Adrenal gland (tissue), 12 donors: Measurements from ENCODE around the gene RPS2. TPM values are rescaled to one million over a fixed set of nuclear protein-coding genes. Genes with fewer than 3 reads are reported as not detected.

Experiments
- DNase-seq, 7 donors: peaks; one replicate each; pipeline ENCODE4 v3.0.0-alpha.2; 2019 to 2020
- H3K27ac ChIP-seq, 5 donors: fragments of 200-600 bp; sonication (generic) in 4 of 5; 1 replicate in 3 of 5; 2 replicates in 2 of 5; pipeline versions ENCODE4 v1.5.1 to v1.8.0; 2016 to 2020; ENCODE audit warnings: mild to moderate bottlenecking in 1 of 5
- H3K27me3 ChIP-seq: fragments of 200-600 bp; 2 replicates; pipeline ENCODE4 v1.8.0; 2021
- H3K36me3 ChIP-seq, 2 donors: fragments of 200-600 bp; replicated peaks in 1 of 2; 1 replicate in 1 of 2; 2 replicates in 1 of 2; pipeline versions ENCODE4 v1.5.1 to v1.8.0; 2018 to 2022
- H3K4me1 ChIP-seq, 2 donors: fragments of 200-600 bp; replicated peaks in 1 of 2; 1 replicate in 1 of 2; 2 replicates in 1 of 2; pipeline versions ENCODE4 v1.5.1 to v1.8.0; 2018 to 2021
- H3K4me3 ChIP-seq, 4 donors: fragments of 200-600 bp; sonication (generic) in 3 of 4; one replicate each; pipeline ENCODE4 v1.5.1; 2016 to 2018
- H3K9me3 ChIP-seq, 3 donors: fragments of 200-600 bp; sonication (generic) in 1 of 3; replicated peaks in 1 of 3; 1 replicate in 2 of 3; 2 replicates in 1 of 3; pipeline versions ENCODE4 v1.5.1 to v1.8.0; 2016 to 2021
- CTCF ChIP-seq, 6 experiments: fragments of 450-650 bp in 4 of 6; fragments of 200-600 bp in 2 of 6; sonication (generic) in 1 of 6; IDR thresholded peaks; 1 replicate in 5 of 6; 2 replicates in 1 of 6; pipeline versions ENCODE4 v1.5.1 to v1.8.0; 2016 to 2021; ENCODE audit warnings: antibody characterized with exemption in 6 of 6, mild to moderate bottlenecking in 2 of 6, moderate library complexity in 1 of 6
- POLR2A ChIP-seq, 2 donors: fragments of 450-650 bp; IDR thresholded peaks; one replicate each; pipeline ENCODE4 v1.6.1; 2017; ENCODE audit warnings: antibody characterized with exemption in 2 of 2, mild to moderate bottlenecking in 2 of 2, moderate library complexity in 1 of 2
- WGBS, 4 donors: extraction: QIAGEN DNeasy Blood & Tissue Kit in 2 of 4; methylation state at CpG; one replicate each; pipeline versions ENCODE4 v1.1.5 to v1.1.7; 2013 to 2017; 5-methylcytosine and 5-hydroxymethylcytosine counted together
- intact Hi-C, 2 donors: fragments of 100-400 bp; cut with DNase I; formaldehyde crosslinking; loops; one replicate each; pipeline versions ENCODE4 v1.14.1 to v1.15.0; 2022 to 2023
- polyA plus RNA-seq, 3 donors: library from polyadenylated mRNA; stranded (reverse); fragments of 200-250 nt in 2 of 3; fragments of 350-450 nt in 1 of 3; fragmentation: Illumina TruSeq in 1 of 3; extraction: RNeasy Lipid Tissue Mini Kit (QIAGEN cat#74804) in 1 of 3; gene quantifications; one replicate each; pipeline ENCODE4 v1.2.3, GENCODE V29; 2013 to 2014
- total RNA-seq, 9 donors: library from RNA; depleted of rRNA in 4 of 9; stranded (reverse); fragments of >200 nt in 4 of 9; fragments of 120-200 nt in 1 of 9; fragmentation: NEBNext Ultra II Directional in 1 of 9; extraction: Animal tissue kit (Norgen Biotek cat#: 25700) in 1 of 9; gene quantifications; one replicate each; pipeline versions ENCODE4 v1.1.0 to v1.2.4, GENCODE V29; 2013 to 2023
- donor health status: healthy with polysubstance abuse.
- donor health status: Bipolar disorder and iron deficiency.
- donor health status: DM: yes; HTN: yes; CAD: no.
- donor health status: DM: no; HTN: no; CAD: no.
- donor health status: DM: no; HTN: no; CAD: no.
- donor health status: DM: yes; HTN: yes; CAD: no.

The RPS2 gene
- total and polyA plus RNA-seq, 12 donors = 1,045 to 4,016 (median 1,739) TPM

GRCh38 chr16:1953734-1954133, 10.9 kb downstream of the RPS2 start:
- H3K36me3 ChIP-seq = no peaks in the 10 kb centered on the region
- H3K4me3 ChIP-seq = no peak overlapping the region
- DNase-seq = peak in 1 of 7 donors; percentile 19
- H3K9me3 ChIP-seq = no peaks in the 10 kb centered on the region
- no peak overlapping the region for H3K27ac ChIP-seq
- no peaks in the 10 kb centered on the region for H3K27me3 ChIP-seq
- TF ChIP-seq POLR2A (IDR thresholded peaks at IDR 0.05) (no peak), CTCF (IDR thresholded peaks at IDR 0.05) (no peak)
- intact Hi-C loops = no loop called here
- no peaks in the 10 kb centered on the region for H3K4me1 ChIP-seq
- 82 to 91% (median 83%) methylated on average over 5 to 22 of the region's 22 CpGs for WGBS, 4 donors

GRCh38 chr16:1950559-1950958, 14.1 kb downstream of the RPS2 start:
- Histone ChIP-seq H3K27me3 (no peaks in the 10 kb centered on the region), H3K27ac (no peak overlapping the region), H3K9me3 (no peaks in the 10 kb centered on the region), H3K4me1 (no peaks in the 10 kb centered on the region), H3K36me3 (no peaks in the 10 kb centered on the region), H3K4me3 (no peak overlapping the region)
- intact Hi-C loops = no loop called here
- TF ChIP-seq POLR2A (IDR thresholded peaks at IDR 0.05) = no peak
- TF ChIP-seq CTCF (IDR thresholded peaks at IDR 0.05) = no peak
- WGBS, 4 donors = 76 to 87% (median 79%) methylated on average over 7 to 19 of the region's 19 CpGs
- no peak for DNase-seq

- H3K27ac ChIP-seq = no peak overlapping the region
- WGBS, 4 donors = 60 to 67% (median 63%) methylated on average over 6 to 7 of the region's 7 CpGs
These were observed 14.6 kb downstream of the RPS2 start for GRCh38 chr16:1950047-1950446.

GRCh38 chr16:1949507-1949906, 15.1 kb downstream of the RPS2 start:
- Histone ChIP-seq H3K9me3 (no peaks in the 10 kb centered on the region), H3K27me3 (no peaks in the 10 kb centered on the region), H3K4me1 (no peaks in the 10 kb centered on the region), H3K36me3 (no peaks in the 10 kb centered on the region), H3K4me3 (no peak overlapping the region), H3K27ac (no peak overlapping the region)
- intact Hi-C loops = no loop called here
- DNase-seq = no peak
- WGBS, 4 donors = 83 to 98% (median 89%) methylated on average over 6 to 11 of the region's 11 CpGs
- TF ChIP-seq CTCF (IDR thresholded peaks at IDR 0.05) = no peak

More at GRCh38 chr16:1950047-1950446, 14.6 kb downstream of the RPS2 start:
- Histone ChIP-seq H3K4me1 (no peaks in the 10 kb centered on the region), H3K27me3 (no peaks in the 10 kb centered on the region), H3K36me3 (no peaks in the 10 kb centered on the region), H3K9me3 (no peaks in the 10 kb centered on the region), H3K4me3 (no peak overlapping the region)
- TF ChIP-seq POLR2A (IDR thresholded peaks at IDR 0.05) (no peak), CTCF (IDR thresholded peaks at IDR 0.05) (no peak)
- DNase-seq = no peak
- intact Hi-C loops = no loop called here
